ENCODE data around the gene RPS14. TPM values are rescaled to one million over a fixed set of nuclear protein-coding genes. Genes with fewer than 3 reads are reported as not detected.

Gene RPS14
- total and polyA plus RNA-seq, 2 of the 8 experiments (the other 6 are each of a cell fraction or from before 2014, with no cell fraction given) = 2,548 to 6,423 TPM

- no peak overlapping the region for H4K91ac ChIP-seq (replicated peaks; ENCODE audit: insufficient read length, low read length)
- 0 out of 2 replicates have a peak overlapping the region, but pooled peaks have one; percentile 92 for H2BK12ac ChIP-seq (ENCODE audit: low read depth, low read length)
- no peak overlapping the region; the same call in 1 of the 2 replicates for H2BK15ac ChIP-seq (ENCODE audit: low read length)
- no peaks in the 10 kb centered on the region for H3K79me1 ChIP-seq (ENCODE audit: low read depth, low read length)
- no peak overlapping the region for H4K5ac ChIP-seq (ENCODE audit: insufficient read length, low read depth, low read length)
- no peak overlapping the region for H3K27ac ChIP-seq (ENCODE audit: low read depth, low read length)
- no peaks in the 10 kb centered on the region for H4K20me1 ChIP-seq (replicated peaks in 1 of 2; ENCODE audit: control insufficient read depth in 1 of 2, insufficient read depth in 2 of 2, low read length in 2 of 2)
- H2BK120ac ChIP-seq (replicated peaks; ENCODE audit: low read depth, low read length) = no peak overlapping the region
- H2BK20ac ChIP-seq (ENCODE audit: low read length) = no peak overlapping the region; the same call in 1 of the 2 replicates
- no peak overlapping the region for H2BK5ac ChIP-seq (ENCODE audit: low read depth, low read length)
- no peak overlapping the region for H4K8ac ChIP-seq (ENCODE audit: extremely low read depth, insufficient read depth, low read length)
- H3K4me3 ChIP-seq (ENCODE audit: extremely low read depth in 1 of 4, insufficient read depth in 2 of 4, low read depth in 3 of 4, low read length in 4 of 4) = no peak overlapping the region
- no peak overlapping the region for H3K4me2 ChIP-seq (ENCODE audit: insufficient read depth in 1 of 2, low read depth in 2 of 2, low read length in 2 of 2)
- no peak overlapping the region for H3K14ac ChIP-seq (ENCODE audit: insufficient read length)
- no peaks in the 10 kb centered on the region for H3K9me3 ChIP-seq (ENCODE audit: insufficient read depth in 2 of 2, low read depth in 1 of 2, low read length in 1 of 2)
- H3K36me3 ChIP-seq (ENCODE audit: control insufficient read depth in 2 of 4, insufficient read depth in 4 of 4, low read length in 3 of 4) = no peaks in the 10 kb centered on the region
- no peak overlapping the region for H3K23ac ChIP-seq (ENCODE audit: insufficient read length)
- H3K27me3 ChIP-seq (replicated peaks in 1 of 4; ENCODE audit: control insufficient read depth in 3 of 4, extremely low read depth in 1 of 4, insufficient read depth in 3 of 4, low read length in 3 of 4) = no peaks in the 10 kb centered on the region
- TF ChIP-seq RXRA (IDR thresholded peaks at IDR 0.05; ENCODE audit: insufficient read depth, low read depth, low read length) (no peak), TEAD4 (IDR thresholded peaks at IDR 0.05; ENCODE audit: low read depth, low read length) (peak; percentile 50; the same call in 1 of the 2 replicates)
- H2AFZ ChIP-seq (ENCODE audit: low read length) = 0 out of 2 replicates have a peak overlapping the region, but pooled peaks have one; percentile 28
- WGBS, 2 experiments (ENCODE audit: extremely low coverage in 1 of 2, insufficient coverage in 1 of 2, insufficient read length in 1 of 2, insufficient replicate concordance in 2 of 2, low coverage in 1 of 2, low lambda C conversion rate in 2 of 2, missing lambda C conversion rate in 1 of 2) = 69% methylated on average over 6 of the region's 6 CpGs; no CpG with 5 or more reads in 1 of the 2 experiments
- DNase-seq (ENCODE audit: low read depth in 1 of 2, low spot score in 2 of 2) = no peak
- H3K4me1 ChIP-seq (replicated peaks in 1 of 4; ENCODE audit: control insufficient read depth in 3 of 4, insufficient read depth in 4 of 4, low read length in 3 of 4) = peaks cover 4 to 20% (median 8%) of the 10 kb centered on the region in 4 experiments
- no peaks in the 10 kb centered on the region for H3K79me2 ChIP-seq (ENCODE audit: control insufficient read depth in 1 of 2, insufficient read depth in 2 of 2, low read length in 2 of 2)
- POLR2A ChIA-PET (ENCODE audit: partially characterized antibody) = interaction anchor here (0.6 to 5.2 kb wide), 9 partner anchors 8 to 343 kb away, joined by 3 to 51 read pairs (median 5); partner anchors contain the start of gene RPS14
- H3K18ac ChIP-seq (ENCODE audit: extremely low read depth, low read length) = no peak overlapping the region
- CTCF ChIA-PET (ENCODE audit: partially characterized antibody) = interaction anchor here (0.7 to 13.5 kb wide), 19 partner anchors 14 to 199 kb away, joined by 3 to 209 read pairs (median 6); no protein-coding TSS in a partner anchor
- H3K4ac ChIP-seq (replicated peaks; ENCODE audit: insufficient read length, low read depth, low read length) = no peak overlapping the region
- H3K23me2 ChIP-seq (ENCODE audit: low read depth, low read length) = no peaks in the 10 kb centered on the region
- no peak for FAIRE-seq
- H3K56ac ChIP-seq (replicated peaks; ENCODE audit: insufficient read length, low read depth, low read length) = no peak overlapping the region
- no peak overlapping the region for H2AK5ac ChIP-seq (ENCODE audit: low read depth, low read length)
- no peak overlapping the region; a peak in 1 of 7 replicates for H3K9ac ChIP-seq (replicated peaks in 1 of 4; ENCODE audit: extremely low read depth in 1 of 4, low read depth in 3 of 4, low read length in 3 of 4)
Measured at GRCh38 chr5:150457121-150457520, 7.6 kb upstream of the RPS14 start.
